GF-D8 (cell line): ENCODE data around the gene SEMA3B.
A peak's percentile ranks its signal among the peaks of the same experiment; 100 is the strongest.
"Not testable (repeated sequence)": the region's sequence is repeated elsewhere in the genome, so short reads cannot be mapped to it uniquely, and the experiment has no call there.

Experiments used
- DNase-seq: peaks from one replicate; lab custom pipeline; 2025; lab: John Stamatoyannopoulos, UW

Gene SEMA3B

DNA sequence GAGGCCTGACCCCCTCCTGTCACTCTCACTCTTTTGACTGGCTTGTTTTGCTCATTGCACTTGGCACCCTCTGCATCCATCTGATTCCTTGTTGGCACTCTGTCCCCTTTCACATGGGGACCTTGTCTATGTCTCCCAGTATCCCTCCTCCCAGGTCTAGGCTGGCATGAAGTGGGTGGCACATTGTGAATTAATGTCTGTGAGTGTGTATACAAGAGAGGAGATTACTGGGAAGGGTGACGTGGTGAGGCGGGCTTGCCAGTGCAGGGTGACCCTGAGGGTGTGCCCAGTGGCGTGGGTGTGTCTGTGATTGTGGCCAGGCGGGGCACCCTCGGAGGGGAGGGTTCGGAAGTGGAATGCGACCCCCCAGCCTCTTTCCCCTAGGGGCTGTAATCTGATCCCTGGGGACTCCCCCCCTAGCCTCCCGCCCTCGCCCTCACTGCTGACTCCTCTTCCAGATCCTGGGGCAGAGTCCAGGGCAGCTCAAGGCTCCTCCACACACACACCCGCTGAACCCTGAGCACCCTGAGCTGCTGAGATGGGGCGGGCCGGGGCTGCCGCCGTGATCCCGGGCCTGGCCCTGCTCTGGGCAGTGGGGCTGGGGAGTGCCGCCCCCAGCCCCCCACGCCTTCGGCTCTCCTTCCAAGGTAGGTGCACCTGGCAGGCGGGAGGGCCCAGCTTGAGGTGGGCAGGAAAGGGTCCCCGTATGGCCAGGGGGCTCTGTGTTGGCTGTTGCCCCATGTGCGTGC is at the start of gene SEMA3B:
Gene SEMA3B (plus strand): TSS at position 445 of the 749 bp plus-strand sequence. CDS start 94 bp downstream, at position 539.
- no peak for DNase-seq

DNA sequence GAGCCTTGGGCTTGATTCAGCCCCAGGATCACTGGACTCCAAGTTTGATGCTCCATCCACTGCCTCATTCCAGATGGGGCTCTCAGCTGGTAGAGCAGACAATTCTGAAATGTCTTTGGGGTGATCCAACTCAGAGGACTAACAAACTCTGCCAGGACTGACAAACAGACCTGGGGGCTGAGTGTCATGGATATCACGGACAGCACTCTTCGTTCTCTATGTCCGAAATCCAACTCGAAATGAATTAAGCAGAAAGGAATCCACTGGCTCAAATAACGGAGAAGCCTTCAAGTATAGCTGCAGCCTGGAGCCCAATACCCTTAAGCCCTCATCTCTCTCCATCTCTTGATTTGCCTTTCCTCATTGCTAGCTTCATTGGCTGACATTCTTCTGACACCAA is 49.7 kb upstream of the SEMA3B start:
- no peak for DNase-seq

DNA sequence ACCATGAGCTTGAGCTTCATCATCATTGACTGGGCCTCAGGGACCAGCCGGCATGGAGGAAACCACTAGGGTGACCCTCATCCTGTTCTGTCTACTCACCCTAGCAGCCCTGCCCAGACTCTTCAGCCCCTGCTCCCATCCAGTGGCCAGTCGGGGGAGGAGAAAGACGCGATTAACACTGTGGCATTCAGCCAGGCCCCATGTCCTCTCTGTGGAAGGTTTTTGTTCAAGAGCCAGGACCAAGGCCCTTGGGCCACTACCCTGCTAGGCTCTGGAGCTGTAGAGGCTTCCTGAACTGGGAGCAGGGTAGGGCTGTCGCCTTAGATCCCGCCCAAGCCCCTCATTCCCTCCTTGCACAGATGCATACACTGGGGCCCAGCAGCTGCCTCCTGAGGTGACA is 48.8 kb upstream of the SEMA3B start:
- no peak for DNase-seq

DNA sequence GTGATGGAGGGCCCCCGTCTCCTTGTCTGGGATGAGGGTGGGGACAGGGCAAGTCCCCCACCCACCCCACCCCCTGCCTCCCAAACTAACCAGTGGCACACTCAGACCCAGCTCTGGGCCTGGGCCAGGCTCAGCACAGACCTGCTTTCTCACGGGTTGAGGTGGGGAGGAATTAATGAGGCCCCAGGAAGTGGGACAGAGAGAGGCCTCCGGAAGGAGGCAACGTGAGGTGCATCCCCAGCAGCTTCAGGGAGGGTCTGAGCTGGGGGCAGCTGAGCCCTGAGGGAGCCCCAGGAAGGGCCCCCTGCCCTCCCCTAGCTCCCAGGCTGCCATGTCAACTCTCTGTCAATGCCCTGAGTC is 47.9 kb upstream of the SEMA3B start:
- DNase-seq: no peak

DNA sequence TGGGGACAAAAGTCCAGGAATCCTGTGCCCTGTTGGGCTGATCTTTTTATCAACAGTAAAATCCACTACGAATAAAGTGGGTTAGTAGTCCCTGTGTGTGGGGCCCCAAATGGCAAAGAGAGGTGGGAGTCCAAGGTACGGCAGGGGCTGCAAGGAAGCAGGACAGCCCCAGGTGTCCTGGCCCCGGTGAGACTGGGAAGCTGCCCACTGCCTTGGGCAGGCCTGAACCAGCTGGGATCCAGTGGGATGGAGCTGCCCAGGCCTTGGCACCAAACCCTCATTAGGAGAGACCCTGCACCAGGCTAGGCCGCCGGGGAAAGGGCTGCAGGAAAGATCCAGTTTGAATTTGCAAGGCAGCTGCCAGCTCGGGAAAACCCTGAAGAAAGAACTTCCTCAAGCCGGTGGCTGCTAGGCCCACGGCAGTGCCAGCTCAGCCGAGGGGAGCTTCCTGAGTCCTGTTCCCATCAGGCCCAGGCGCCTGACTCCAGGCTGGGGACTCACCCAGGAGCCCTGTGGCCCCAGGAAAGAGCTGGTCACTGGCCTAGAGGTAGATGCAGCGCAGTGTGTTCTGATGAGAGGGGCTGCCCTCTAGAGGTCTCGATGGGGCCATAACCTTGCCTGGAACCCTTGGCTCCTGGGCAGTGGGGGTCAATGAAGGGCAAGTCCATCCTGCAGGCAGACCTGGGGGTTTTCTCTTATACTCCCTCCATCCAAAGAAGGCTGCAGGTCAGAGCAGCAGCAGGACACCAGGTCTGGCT is 47.4 kb upstream of the SEMA3B start:
- DNase-seq: no peak

DNA sequence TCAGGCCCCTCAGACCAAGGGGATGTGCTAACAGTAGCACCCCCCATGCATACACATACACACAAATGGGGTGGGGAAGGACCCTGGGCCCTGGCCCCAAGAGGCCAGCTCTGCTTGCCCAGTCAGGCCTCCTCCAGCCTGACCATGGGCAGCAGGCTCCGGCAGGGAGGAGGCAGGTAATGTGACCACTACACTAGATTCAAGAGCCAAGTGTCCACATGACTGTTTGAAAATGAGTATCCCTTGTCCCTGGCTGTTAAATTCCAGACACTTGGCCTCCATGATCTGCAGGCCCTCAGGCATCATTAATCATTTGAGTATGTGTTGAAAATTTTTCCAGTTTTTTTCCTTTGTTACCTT is 46.8 kb upstream of the SEMA3B start:
- no peak for DNase-seq

DNA sequence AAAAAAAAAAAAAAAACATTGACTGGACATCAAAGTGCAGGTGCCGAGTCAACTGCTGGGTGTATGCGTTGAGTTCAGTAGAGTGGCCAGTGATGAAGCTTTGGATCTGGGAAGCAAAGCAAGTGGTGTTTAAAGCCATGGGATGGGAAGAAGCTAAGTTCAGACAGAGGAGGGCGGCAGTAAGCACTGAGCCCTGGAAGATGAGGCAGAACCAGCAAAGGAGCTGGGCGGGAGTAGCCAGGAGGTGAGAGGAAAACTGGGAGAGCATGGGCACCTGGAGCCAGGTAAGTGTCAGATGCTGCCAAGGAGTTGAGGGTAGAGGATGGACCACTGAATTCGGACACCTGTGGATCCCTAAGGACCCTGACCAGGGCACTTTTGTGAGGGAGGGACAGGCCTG is 44.3 kb upstream of the SEMA3B start:
- no peak for DNase-seq

DNA sequence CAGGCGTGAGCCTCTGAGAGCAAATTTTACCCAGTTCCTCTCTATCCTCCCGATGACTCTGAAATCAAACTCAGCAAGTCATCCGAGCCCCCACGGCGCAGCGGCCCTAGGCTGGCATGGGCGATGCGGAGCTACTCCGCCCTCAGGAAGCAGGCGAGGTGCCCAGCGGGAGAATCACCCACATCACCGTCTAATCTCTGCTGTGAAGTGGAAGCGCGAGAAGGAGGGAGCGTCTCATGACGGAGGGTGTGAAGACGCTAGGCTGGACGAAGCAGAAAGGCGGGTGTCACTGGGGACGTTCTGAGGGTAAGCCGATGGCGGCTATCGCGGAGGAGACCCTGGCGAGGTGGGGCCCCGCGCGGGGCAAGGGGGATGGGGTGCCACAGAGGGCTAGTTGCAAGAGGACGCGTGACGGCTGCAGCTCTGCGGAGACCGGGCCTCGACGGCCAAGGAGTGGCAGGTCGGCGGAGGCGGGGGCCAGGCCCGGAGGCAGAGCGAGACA is 42.0 kb upstream of the SEMA3B start:
- no peak for DNase-seq

DNA sequence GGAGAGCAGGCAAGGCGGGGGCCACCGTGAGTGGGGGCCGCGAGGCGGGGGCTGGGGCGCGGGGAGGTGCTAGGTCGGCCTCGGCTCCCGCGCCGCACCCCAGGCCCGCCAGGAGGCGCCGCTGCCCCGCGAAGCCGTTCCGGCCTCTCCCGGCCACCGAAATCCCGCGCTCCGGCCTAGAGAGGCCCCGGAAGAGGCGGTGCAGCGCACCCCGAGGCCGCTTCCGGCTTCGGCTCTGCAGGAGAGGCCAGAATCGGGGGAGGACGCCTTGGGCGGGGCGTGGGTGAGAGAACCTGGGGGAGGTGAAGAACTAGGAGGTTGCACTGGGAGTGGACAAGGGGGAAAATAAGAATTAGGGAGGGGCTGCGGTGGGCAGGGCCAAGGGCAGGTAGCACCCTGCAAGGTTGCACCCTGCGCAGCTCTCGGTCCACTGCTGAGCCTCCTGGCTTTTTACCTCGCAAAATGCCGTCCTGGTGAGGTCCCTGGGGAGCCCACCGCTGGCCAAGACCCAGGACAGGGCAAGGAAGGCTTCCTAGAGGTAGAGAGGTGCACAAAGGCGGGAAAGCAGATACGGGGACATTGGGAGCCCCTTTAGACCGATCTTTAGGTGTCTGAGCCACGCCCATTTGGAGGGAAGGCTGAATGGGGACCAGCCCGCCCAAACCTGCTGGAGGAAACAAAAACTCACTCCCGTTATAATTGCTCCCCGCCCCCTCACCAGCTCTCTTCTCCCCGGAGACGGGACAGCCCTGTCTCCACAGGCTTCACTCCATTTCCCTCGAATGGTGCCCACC is 41.4 kb upstream of the SEMA3B start:
- peak; percentile 81 for DNase-seq

DNA sequence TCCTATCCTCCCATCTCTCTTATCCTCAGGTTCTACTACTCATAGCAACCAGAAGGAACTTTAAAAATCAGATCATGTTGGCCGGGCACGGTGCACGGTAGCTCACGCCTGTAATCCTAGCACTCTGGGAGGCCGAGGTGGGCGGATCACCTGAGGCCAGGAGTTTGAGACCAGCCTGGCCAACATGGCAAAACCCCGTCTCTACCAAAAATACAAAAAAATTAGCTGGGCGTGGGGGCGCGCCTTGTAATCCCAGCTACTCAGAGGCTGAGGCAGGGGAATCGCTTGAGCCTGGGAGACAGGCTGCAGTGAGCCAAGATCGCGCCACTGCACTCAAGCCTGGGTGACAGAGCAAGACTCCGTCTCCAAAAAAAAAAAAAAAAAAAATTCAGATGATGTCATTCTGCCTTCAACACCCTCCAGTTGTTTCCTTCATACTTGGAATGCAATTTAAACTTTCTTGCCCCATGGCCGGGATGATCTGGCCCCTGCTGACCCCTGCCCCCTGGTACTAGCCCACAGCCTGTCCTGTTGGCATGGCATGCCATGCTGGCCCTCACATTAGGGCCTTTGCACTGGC is 40.7 kb upstream of the SEMA3B start:
- not testable (repeated sequence) for DNase-seq

DNA sequence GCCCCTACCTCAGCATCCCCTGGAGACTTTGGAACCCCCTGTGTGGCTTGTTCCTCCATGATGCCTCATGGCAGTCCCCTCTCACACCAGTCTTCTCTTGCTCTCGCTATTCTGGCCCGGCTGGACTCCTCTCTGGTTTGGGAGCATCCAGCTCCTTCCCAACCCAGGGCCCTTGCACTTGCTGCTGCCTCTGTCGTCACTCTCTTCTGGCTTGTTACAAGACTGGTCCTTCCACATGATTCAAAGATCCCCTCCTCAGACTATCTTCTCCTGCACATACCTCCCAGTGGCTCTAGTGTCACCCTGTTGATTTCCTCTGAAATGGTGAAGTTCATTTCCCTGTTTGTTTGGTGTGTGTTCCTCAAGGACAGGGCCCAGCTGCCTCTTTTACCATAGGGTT is 39.5 kb upstream of the SEMA3B start:
- no peak for DNase-seq

DNA sequence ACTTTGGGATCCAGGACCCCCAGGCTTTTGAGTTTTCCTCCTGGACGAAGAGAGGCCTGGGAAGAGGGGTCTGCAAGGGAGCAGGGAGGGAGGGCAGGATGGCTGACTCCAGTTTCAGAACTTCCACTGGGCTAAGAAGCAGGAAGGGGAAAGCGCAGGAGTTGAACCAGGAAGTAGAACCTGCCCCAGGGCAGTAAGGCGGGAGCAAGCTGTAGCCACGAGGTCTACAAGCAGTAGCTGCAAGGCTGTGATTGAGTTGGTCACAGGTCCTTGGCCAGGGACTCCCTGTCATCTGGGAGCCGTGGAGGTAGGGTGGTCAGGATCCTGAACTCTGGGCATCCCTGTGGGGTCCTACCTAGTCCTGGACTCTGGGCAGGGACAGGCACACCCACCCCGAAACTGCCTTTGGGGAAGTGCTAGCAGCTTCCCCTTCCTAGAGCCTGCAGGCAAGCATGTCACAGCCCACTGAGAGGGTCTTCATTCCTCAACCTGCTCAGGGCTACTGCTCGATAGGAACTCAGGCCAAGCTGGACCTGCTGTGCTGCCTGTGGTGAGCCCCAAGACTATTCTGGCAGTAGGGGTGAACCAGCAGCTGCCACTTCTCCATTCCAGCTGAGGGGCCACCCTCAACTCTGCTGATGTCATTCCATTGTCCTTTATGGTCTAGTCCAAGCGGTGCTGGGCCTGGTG is 38.7 kb upstream of the SEMA3B start:
- no peak for DNase-seq

DNA sequence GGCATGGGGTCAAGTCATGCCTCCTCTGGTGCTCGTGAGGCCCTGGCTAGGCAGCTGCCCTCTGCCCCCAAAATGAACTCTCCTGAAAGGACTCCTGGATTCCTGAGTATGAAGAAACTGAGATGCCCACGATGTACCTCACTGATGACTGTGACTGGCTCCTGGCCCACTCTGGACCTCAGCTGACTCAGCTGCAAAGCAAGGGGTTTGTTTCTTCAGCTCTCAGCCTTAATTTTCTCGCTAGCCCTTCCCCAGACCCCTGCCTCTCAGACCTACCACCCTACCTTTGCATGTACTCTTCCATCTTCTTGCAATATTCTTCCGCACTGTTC is 38.2 kb upstream of the SEMA3B start:
- DNase-seq: no peak

DNA sequence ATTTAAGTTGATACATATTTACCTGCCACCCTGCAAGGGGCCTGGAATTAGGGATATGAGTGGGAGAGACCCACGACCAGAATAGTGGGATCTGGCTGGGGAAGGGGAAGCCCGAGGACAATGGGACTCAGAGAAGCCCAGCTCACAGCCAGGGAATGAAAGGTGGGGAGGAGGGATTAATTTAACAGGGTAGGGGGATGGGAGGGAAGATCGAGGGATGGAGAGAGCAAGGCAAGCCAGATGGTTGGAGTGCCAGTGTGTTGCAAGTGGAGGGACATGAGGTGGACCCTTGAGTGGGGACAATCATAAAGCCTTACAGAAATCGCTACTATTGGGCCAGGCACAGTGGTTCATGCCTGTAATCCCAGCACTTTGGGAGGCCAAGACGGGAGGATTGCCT is 37.4 kb upstream of the SEMA3B start:
- DNase-seq: no peak

DNA sequence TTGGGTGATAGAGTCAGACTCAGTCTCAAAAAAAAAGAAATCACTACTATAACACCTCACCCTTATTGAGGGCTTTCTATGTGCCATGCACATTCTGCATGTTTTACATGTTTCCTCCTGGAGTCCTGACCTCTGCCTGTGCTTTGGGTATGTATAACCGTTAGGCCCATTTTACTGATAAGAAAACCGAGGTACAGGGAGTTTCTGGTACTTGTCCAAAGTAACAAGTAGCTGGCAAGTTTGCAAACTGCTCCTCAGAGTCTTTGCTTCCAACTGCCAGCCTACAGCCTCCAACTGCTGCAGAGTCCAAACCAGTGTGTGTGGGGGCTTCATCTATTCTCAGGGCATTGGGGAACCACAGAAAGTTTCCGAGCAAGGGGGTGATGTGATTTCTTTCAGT is 36.6 kb upstream of the SEMA3B start:
- DNase-seq: no peak

DNA sequence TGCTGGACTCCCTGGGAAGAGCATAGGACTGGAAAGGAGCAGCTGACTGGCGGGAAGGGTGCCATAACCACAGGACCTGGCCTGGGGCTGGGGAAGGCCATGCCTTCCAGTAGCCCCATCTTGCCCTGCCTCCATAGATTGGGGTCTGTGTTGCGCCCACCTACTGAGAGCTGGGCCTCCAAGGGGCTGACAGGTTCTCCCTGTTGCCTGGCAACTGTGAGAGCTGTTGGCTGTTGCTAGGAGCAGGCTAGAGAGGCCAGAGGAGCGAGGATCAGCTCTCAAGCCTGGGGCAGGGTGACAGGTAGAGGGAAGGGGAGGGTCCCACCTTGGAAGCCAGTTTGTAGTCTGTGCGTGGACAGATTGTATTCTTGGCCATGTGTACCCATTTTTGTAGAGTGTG is 35.8 kb upstream of the SEMA3B start:
- no peak for DNase-seq

DNA sequence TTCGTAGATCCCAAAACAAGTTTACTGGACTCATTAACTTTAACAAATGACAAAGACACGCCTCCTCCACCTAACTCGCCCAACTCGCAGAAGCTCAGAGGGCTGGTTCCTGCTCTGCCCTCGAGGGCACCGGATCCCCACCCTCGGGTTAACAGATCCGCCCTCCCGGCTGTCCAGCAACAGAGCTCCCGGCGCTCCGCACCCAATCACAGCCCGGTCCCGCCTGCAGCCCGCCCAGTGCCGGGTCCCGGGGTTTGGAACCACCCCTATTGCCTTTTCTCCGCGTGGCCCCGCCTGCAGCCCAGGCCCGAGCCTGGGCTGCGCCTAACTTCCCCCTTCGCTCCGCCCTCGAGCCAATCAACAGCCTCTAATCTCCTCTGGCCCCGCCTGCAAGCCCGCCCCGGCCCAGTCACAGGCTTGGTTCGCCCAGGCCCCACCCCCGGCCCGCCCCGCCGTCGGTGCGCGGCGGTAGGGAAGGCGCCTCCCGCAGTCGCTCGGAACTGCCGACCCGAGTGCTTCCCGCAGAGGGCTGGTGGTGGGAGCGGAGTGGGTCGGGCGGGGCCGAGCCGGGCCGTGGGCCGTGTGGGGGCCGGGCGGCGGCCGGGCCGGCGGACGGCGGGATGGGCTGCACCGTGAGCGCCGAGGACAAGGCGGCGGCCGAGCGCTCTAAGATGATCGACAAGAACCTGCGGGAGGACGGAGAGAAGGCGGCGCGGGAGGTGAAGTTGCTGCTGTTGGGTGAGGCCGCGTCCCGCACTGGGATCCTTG is 33.0 kb upstream of the SEMA3B start, which contains the start of gene GNAI2:
Gene GNAI2 (plus strand): TSS at position 489 of the 768 bp plus-strand sequence. CDS start 132 bp downstream, at position 621.
- peak; percentile 97 for DNase-seq

DNA sequence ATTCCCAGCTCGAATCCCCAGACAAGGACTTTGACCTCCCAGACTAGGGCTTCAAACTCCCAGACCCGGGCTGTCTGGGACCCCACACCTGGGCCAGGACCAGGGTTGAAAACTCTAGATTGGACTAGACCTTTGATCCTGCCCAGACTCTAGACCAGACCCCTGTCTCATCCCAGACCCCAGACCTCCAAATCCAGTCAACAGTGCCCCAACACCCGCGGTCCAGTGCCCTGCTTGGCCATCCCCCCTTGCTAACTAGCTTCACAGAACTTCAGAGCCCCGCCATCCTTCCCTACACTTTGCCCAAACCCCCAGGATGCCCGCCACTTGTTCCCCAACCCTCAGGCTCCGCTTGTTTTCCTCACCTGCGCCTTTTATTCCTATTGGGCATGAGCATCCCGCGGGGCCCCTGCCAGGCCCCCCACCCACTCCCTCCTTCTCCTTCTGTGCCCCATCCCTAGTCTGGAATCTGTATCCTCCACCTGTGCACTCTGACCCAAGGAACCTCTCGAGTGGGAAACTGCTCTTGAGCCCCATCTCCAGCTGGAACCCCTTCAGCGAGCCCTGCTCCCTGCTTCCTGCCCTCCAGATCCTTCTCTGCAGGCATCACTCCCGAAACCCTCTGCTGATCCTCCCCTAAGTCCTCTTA is 32.3 kb upstream of the SEMA3B start:
- no peak for DNase-seq

DNA sequence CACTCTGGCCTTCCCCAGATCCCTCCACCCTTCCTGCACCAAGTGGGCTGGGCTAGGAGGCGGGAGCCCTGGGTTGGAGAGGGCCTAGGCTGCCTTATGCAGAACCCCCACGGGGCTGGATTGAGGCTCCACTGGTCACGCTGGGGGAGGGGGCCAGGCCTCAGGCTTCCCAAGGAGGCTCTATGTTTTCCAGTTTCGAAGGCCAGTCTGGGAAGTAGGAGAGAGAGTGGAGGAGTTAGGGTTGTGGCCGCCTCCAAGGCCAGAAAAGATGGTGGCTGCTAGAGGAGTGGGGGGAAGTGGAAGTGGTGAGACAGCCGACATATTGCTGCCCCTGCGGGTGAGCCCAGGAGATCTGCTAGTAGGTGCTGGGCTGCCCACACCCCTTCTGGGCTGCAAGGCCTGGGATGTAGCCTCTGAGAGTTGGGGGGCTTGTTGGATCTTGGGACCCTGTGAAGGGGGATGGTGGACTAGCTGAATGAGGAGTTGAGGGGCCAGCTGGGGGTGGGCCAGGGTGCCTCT is 31.8 kb upstream of the SEMA3B start:
- no peak for DNase-seq
